ENCODE measurements around the gene TOM1L1. TPM values are rescaled to one million over a fixed set of nuclear protein-coding genes. Genes with fewer than 3 reads are reported as not detected.

The TOM1L1 gene
- total and polyA plus RNA-seq, 8 donors, result 33.8 to 59.4 (median 49.5) TPM

GRCh38 chr17:54907376-54907775, 6.7 kb downstream of the TOM1L1 start:
- Histone ChIP-seq H3K4me1 (peaks cover 0 to under 1% of the 10 kb centered on the region in 2 donors), H3K27me3 (no peaks in the 10 kb centered on the region), H3K36me3 (no peaks in the 10 kb centered on the region), H3K27ac (no peak overlapping the region), H3K4me3 (no peak overlapping the region), H3K9me3 (no peaks in the 10 kb centered on the region)
- intact Hi-C loops (cut with DNase I), result no loop called here
- TF ChIP-seq, protein P1, sequence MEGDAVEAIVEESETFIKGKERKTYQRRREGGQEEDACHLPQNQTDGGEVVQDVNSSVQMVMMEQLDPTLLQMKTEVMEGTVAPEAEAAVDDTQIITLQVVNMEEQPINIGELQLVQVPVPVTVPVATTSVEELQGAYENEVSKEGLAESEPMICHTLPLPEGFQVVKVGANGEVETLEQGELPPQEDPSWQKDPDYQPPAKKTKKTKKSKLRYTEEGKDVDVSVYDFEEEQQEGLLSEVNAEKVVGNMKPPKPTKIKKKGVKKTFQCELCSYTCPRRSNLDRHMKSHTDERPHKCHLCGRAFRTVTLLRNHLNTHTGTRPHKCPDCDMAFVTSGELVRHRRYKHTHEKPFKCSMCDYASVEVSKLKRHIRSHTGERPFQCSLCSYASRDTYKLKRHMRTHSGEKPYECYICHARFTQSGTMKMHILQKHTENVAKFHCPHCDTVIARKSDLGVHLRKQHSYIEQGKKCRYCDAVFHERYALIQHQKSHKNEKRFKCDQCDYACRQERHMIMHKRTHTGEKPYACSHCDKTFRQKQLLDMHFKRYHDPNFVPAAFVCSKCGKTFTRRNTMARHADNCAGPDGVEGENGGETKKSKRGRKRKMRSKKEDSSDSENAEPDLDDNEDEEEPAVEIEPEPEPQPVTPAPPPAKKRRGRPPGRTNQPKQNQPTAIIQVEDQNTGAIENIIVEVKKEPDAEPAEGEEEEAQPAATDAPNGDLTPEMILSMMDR (IDR thresholded peaks at IDR 0.05), result no peak
- DNase-seq (no peak), ATAC-seq (no peak)

- H3K4me1 ChIP-seq, result no peaks in the 10 kb centered on the region
- TF ChIP-seq, protein P1 (IDR thresholded peaks at IDR 0.05), result no peak
- no peak for ATAC-seq
- H3K9me3 ChIP-seq, result no peaks in the 10 kb centered on the region
- no peak overlapping the region for H3K27ac ChIP-seq
- H3K36me3 ChIP-seq, result peaks cover 0 to 13% of the 10 kb centered on the region in 2 donors
- H3K27me3 ChIP-seq, result no peaks in the 10 kb centered on the region
- H3K4me3 ChIP-seq, result no peak overlapping the region
- DNase-seq, result no peak
- intact Hi-C loops (cut with DNase I), result no loop called here
Measured at GRCh38 chr17:54909766-54910165, 9.1 kb downstream of the TOM1L1 start.

DNA sequence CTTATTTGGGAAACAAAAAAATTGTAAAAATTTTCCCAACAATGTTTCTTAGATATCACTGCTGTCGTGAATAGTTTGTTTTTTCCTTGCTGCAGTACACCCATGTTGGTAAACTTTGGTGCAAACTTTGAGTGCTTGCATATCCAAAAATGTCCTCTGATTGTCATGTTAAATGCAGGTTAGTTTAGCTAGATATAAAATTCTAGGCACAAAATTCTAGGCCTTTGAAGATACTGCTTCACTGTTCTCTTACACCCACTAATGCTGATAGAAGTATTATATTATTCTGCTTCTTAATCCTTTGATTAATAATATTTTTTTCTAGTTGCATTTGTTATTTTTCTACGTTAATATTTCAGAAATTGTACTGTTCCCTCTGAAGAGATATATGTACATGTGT, 16.1 kb downstream of the TOM1L1 start:
- peaks cover 0 to 12% of the 10 kb centered on the region in 2 donors for H3K9me3 ChIP-seq
- peaks cover 0 to 43% of the 10 kb centered on the region in 2 donors for H3K36me3 ChIP-seq
- DNase-seq (no peak), ATAC-seq (no peak)
- no peak overlapping the region for H3K4me3 ChIP-seq
- TF ChIP-seq, protein P1 (IDR thresholded peaks at IDR 0.05), result no peak
- intact Hi-C loops (cut with DNase I), result no loop called here
- H3K27me3 ChIP-seq, result no peaks in the 10 kb centered on the region
- no peak overlapping the region for H3K27ac ChIP-seq
- H3K4me1 ChIP-seq, result no peaks in the 10 kb centered on the region

GRCh38 chr17:54919425-54919824, 18.8 kb downstream of the TOM1L1 start:
- peaks cover 0 to 34% of the 10 kb centered on the region in 2 donors for H3K36me3 ChIP-seq
- TF ChIP-seq, protein P1 (IDR thresholded peaks at IDR 0.05), result no peak
- H3K4me1 ChIP-seq, result no peaks in the 10 kb centered on the region
- no peak overlapping the region for H3K4me3 ChIP-seq
- DNase-seq, result no peak
- intact Hi-C loops (cut with DNase I), result no loop called here
- ATAC-seq, result no peak
- H3K27ac ChIP-seq, result no peak overlapping the region
- H3K9me3 ChIP-seq, result peaks cover 0 to 12% of the 10 kb centered on the region in 2 donors
- no peaks in the 10 kb centered on the region for H3K27me3 ChIP-seq

GRCh38 chr17:54920819-54921218, 20.2 kb downstream of the TOM1L1 start:
- intact Hi-C loops (cut with DNase I), result no loop called here
- no peak for DNase-seq

More at GRCh38 chr17:54920819-54921218, 20.2 kb downstream of the TOM1L1 start:
- no peak overlapping the region for H3K27ac ChIP-seq
- ATAC-seq, result no peak
- peaks cover 0 to 21% of the 10 kb centered on the region in 2 donors for H3K36me3 ChIP-seq
- no peak overlapping the region for H3K4me3 ChIP-seq
- H3K4me1 ChIP-seq, result no peaks in the 10 kb centered on the region
- peaks cover 0 to 12% of the 10 kb centered on the region in 2 donors for H3K9me3 ChIP-seq
- TF ChIP-seq, protein P1 (IDR thresholded peaks at IDR 0.05), result no peak
- no peaks in the 10 kb centered on the region for H3K27me3 ChIP-seq

All from left lung (tissue), 10 donors.